CD4-positive, alpha-beta T cell treated with Interferon gamma for 1 hour (primary cell): Measurements from ENCODE around the gene IRX6.

Source experiments
- DNase-seq: peaks from one replicate; pipeline ENCODE4 v3.0.0-alpha.2; 2020

Gene IRX6

DNA sequence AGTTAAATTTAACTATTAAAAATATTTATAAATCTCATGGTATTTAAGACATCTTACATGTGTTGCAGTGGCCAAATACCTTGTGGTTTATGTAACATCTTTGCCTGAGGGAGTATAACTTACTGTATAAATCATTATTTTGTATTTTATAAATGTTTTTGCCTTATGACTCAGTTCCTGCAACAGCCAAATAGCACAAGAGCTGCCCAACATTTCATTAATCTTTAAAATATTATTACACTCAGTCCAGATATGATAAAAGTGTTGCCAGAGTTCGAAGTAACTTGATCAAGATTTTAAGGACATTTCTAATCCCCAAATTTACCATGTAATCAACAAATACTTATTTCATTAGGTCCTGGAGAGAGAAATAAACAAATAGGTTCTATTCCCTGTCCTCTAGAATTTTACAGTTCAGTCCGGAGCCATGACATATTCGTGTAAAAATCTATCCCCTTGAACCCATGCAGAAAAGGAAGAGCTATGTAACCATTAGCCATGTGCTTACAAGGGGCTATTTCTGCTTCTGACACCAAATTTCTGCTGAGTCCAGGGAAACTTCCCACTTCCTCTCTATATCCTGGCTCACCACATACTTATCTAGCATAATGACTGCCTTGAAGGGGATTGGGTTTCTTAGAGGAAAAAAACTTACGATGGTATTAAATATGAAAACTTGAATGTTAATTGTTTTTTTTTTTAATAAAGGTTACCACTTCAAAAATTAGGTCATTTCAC is 44.0 kb downstream of the IRX6 start:
- DNase-seq, result no peak

DNA sequence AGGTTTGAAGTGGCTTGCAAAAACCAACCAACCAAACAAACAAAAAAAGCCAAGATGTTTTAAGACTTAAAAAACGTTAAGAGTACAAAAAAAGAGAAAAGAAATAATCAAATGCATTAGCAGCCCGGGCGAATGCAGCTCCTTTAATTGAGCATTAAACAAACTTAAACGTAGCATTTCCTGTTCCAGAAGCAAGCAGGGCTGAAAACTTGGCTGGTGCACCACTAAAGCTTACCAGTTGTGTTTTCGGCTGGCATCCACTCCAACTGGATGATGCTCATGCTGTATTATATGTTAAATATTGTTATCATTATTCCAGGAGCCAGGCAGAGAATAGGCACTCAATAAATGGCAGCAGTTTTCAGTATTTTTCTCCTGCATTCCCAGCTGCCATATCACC is 45.1 kb downstream of the IRX6 start:
- DNase-seq, result no peak

GRCh38 chr16:55370762-55371482 is 46.9 kb downstream of the IRX6 start:
- peak; percentile 3 for DNase-seq

GRCh38 chr16:55372792-55373488 is 48.9 kb downstream of the IRX6 start:
- DNase-seq, result no peak

GRCh38 chr16:55373489-55373832 is 49.5 kb downstream of the IRX6 start:
- no peak for DNase-seq

DNA sequence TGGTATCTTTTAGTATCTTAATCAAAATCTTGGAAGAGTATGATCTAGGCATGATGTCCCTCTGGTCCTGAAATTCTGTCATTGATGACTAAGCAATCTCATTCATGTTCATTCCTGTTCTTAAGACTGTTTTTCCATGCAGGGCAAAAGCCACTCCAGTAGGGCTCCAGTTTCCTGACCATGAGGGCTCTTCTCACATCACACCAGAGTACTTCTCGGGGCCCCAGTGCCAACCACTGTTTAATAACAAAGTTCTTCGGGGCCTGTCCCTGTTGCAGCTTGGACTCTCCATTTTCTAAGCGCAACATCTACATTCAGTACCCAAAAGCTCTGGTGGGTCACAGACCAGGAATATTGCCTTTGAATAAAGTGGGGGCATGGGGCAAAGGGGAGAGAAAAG is 52.0 kb downstream of the IRX6 start:
- no peak for DNase-seq

GRCh38 chr16:55376567-55377167 is 52.7 kb downstream of the IRX6 start:
- DNase-seq, result no peak

- DNase-seq, result no peak
Observed at GRCh38 chr16:55377840-55378239, 53.8 kb downstream of the IRX6 start.

- DNase-seq, result no peak
Observed at GRCh38 chr16:55378616-55379015, 54.6 kb downstream of the IRX6 start.

DNA sequence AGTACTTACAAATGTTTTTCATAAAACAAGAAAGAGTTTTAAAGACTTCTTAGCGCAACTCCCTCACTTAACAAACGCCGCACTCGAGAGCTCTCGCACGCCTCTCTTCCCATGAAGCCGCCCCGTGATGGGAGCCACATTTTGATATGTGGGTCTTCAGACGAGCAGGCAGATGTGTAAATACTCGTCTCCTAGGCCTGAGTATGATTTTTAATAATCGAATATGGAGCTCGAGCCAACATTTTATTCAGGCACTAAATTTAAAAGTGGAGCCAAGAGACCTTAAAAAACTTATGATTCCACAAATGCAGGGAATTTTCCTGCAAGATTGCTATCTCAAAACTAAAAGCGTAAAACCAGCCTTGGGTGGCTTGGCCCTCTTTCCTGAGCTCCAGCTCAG is 55.4 kb downstream of the IRX6 start:
- no peak for DNase-seq

- no peak for DNase-seq
Observed at GRCh38 chr16:55379876-55380390, 55.9 kb downstream of the IRX6 start.
